VCaP (cell line): ENCODE data around the gene RNASET2.
A peak's percentile ranks its signal among the peaks of the same experiment; 100 is the strongest.

Experiments used
- H3K27ac ChIP-seq: fragments of 450-650 bp; 2 replicates; pipeline ENCODE4 v1.5.1; 2017
- CTCF ChIP-seq: fragments of 450-650 bp; conservative IDR thresholded peaks from 2 replicates; pipeline ENCODE4 v1.5.1; 2017; ENCODE audit warnings: mild to moderate bottlenecking, moderate library complexity

The RNASET2 gene

DNA sequence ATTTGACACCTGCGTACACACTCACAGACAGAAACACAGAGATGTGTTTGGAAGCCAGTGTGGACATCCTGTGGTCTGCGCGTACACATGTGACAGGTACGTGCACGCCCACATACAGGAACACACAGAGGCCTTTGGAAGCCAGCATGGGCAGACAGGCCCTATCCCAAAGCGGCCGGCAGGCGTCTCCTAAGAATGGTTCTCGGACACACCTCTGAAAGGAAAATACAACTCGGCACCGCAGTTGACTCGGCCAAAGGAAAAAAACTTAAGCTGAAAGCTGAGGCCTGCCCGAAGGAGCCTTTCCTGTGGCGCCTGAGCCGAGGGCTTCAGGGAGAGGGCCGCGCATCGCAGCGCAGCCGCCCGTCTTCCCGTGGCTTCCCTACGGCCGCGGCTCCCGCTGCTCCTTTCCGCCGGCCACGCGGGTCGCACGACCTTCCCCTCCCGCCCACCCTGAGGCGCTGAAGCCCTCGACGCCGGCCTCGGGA, 41.5 kb upstream of the RNASET2 start:
- peak overlapping the region; percentile 83 for H3K27ac ChIP-seq
- TF ChIP-seq CTCF: peak; percentile 58

DNA sequence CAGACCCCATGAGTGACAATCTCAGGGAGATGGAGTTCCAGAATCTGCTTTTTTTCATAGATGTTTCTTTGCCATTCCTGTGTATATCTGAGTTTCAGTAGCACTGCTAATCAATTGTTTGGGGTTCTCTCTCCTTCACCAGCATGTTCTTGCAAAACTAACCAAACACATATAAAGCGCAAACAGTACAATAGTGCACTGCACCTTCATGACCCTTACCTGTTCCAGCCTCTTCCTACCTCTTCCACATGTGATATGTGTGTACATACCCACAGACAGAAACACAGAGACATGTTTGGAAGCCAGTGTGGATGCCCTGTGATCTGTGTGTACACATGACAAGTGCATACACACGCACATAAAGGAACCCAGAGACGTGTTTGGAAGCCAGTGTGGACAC, 41.0 kb upstream of the RNASET2 start:
- no peak for TF ChIP-seq CTCF
- peak overlapping the region; percentile 83; the same call in 1 of the 2 replicates for H3K27ac ChIP-seq

GRCh38 chr6:166996406-166996805, 40.1 kb upstream of the RNASET2 start:
- TF ChIP-seq CTCF: no peak
- no peak overlapping the region for H3K27ac ChIP-seq

GRCh38 chr6:166989427-166990032, 33.2 kb upstream of the RNASET2 start:
- H3K27ac ChIP-seq: peak overlapping the region; percentile 20; the same call in 1 of the 2 replicates
- TF ChIP-seq CTCF: peak; percentile 77

DNA sequence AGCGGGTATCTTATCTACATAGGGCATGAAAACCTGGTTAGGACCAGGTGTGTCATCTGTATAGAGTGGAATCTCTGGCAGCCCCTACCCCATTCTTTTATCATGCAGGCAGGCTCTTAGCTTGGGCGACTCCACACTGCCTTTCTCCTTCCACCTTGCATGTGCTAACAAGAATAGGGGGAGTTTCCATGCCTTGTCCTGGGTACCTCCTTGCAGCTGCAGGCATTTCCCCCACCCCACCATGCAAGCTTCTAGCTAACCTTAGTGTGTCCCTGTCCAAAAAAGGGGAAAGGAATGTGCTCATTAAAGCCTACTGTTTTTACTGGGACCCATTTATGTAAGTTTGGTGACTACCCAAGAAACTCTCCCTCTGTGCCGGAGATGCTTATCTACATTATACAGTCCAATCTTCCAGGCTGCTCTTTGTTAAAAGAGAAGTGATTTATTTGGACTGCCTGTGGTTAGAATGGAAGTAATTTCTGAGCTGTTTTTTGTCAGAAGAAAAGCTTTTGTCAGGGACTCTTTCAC, 32.4 kb upstream of the RNASET2 start:
- peak overlapping the region; percentile 20; the same call in 1 of the 2 replicates for H3K27ac ChIP-seq
- TF ChIP-seq CTCF: no peak

GRCh38 chr6:166987930-166988329, 31.6 kb upstream of the RNASET2 start:
- no peak overlapping the region for H3K27ac ChIP-seq
- no peak for TF ChIP-seq CTCF

GRCh38 chr6:166987448-166987847, 31.1 kb upstream of the RNASET2 start:
- TF ChIP-seq CTCF: no peak

More at GRCh38 chr6:166987448-166987847, 31.1 kb upstream of the RNASET2 start:
- no peak overlapping the region for H3K27ac ChIP-seq
